Ishikawa (cell line): ENCODE measurements around the gene DPH6.

Source experiments
- CEBPB ChIP-seq: IDR thresholded peaks from 2 replicates; pipeline ENCODE4 v1.6.1; 2012
- CREB1 ChIP-seq: IDR thresholded peaks from 2 replicates; pipeline ENCODE4 v1.6.1; 2012; ENCODE audit warnings: low read depth
- EGR1 ChIP-seq: IDR thresholded peaks from 2 replicates; pipeline ENCODE4 v1.6.1; 2012
- EP300 ChIP-seq: IDR thresholded peaks from 2 replicates; pipeline ENCODE4 v1.6.1; 2012; ENCODE audit warnings: borderline replicate concordance
- MAX ChIP-seq: IDR thresholded peaks from 2 replicates; pipeline ENCODE4 v1.6.1; 2012
- RAD21 ChIP-seq: IDR thresholded peaks from 2 replicates; pipeline ENCODE4 v1.6.1; 2012; ENCODE audit warnings: low read depth
- REST ChIP-seq: IDR thresholded peaks from 2 replicates; pipeline ENCODE4 v1.6.1; 2012; ENCODE audit warnings: low read depth, mild to moderate bottlenecking
- TAF1 ChIP-seq: IDR thresholded peaks from 2 replicates; pipeline ENCODE4 v1.6.1; 2012; ENCODE audit warnings: low read depth, mild to moderate bottlenecking
- TCF12 ChIP-seq: IDR thresholded peaks from 2 replicates; pipeline ENCODE4 v1.6.1; 2012; ENCODE audit warnings: low read depth
- USF1 ChIP-seq: IDR thresholded peaks from 2 replicates; pipeline ENCODE4 v1.6.1; 2012
- YY1 ChIP-seq: IDR thresholded peaks from 2 replicates; pipeline ENCODE4 v1.6.1; 2012; ENCODE audit warnings: low read depth
- ZBTB7A ChIP-seq: IDR thresholded peaks from 2 replicates; pipeline ENCODE4 v1.6.1; 2012; ENCODE audit warnings: low read depth

- no peak for TF ChIP-seq RAD21
- TF ChIP-seq MAX, result no peak
- no peak for TF ChIP-seq YY1
- no peak for TF ChIP-seq USF1
- no peak for TF ChIP-seq CEBPB
- TF ChIP-seq REST, result no peak
- TF ChIP-seq EP300, result no peak
- TF ChIP-seq EGR1, result no peak
- no peak for TF ChIP-seq TAF1
- TF ChIP-seq TCF12, result no peak
- no peak for TF ChIP-seq CREB1
- no peak for TF ChIP-seq ZBTB7A
Measured at GRCh38 chr15:35427496-35427895, 118.5 kb downstream of the DPH6 start.
